PC-9 (cell line): Measurements from ENCODE around the gene TSFM.

Experiments
- CTCF ChIP-seq: fragments of 200-600 bp; sonication (generic); conservative IDR thresholded peaks from 2 replicates; pipeline ENCODE4 v1.6.1; 2017; ENCODE audit warnings: mixed run types, antibody characterized with exemption, mild to moderate bottlenecking, moderate library complexity
- EZH2 ChIP-seq: fragments of 200-600 bp; sonication (generic); IDR thresholded peaks from 2 replicates; pipeline ENCODE4 v1.8.0; 2017; ENCODE audit warnings: antibody characterized with exemption, low read depth

DNA sequence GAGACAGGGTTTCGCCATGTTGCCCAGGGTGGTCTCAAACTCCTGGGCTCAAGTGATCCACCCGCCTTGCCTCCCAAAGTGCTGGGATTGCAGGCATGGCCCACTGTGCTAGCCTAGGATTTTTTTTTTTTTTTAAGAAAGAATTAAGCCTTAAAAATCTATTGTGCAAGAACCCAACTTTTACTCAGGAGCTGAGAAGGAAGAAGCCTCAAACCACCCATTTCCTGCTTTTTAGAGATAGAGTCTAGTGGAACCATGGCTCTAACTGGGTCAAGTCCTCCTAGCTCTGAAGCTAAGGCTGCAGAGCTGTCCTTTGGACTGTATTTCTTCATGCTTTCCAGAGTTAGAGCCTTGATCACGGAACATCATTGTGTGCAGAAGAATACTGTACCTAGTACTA, 1.3 kb upstream of the TSFM start:
- TF ChIP-seq CTCF, result no peak
- TF ChIP-seq EZH2, result no peak
